ACHN (cell line): ENCODE data around the gene PPIL6.
"Not testable (repeated sequence)": the region's sequence is repeated elsewhere in the genome, so short reads cannot be mapped to it uniquely, and the experiment has no call there.

ENCODE experiments used
- DNase-seq: peaks from one replicate; pipeline ENCODE4 v3.0.0-alpha.2; 2015
- in situ Hi-C: cut with HindIII; loops from 2 replicates; pipeline ENCODE4 v1.10.0; 2017; ENCODE audit warnings: low sequenced_read_pairs, low pct_ligation_motif_present, low pct_unique_long_range_greater_than_20kb

Gene PPIL6

DNA sequence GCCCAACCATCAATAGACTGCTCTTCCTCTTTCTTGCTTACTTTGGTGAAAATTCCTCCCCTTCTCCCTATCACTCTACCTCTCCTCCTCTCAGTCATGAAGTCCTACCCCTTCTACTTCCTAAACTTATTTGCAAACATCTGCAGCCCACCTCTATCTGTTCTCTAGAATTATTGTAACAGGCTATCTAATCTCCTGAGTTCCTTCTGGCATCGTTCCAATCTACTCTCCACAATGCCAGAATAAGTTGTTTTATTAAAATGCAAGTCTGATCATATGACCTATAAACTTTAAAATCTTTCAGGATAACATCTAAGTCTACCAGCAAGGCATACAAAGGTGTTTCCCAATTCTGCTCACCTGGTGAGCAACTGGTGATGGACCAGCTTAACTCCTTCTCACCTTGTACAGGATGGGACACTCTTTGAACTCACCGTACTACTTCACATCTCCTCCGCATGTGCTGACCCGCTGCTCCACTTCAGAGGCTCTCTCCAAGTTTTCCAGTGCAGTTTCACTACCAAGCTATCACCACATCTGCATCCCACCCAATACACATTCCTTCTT lies 66.0 kb downstream of the PPIL6 start:
- in situ Hi-C loops: no loop called here
- no peak for DNase-seq

- in situ Hi-C loops: no loop called here
- DNase-seq: no peak
These were observed 66.7 kb downstream of the PPIL6 start for GRCh38 chr6:109373762-109374161.

GRCh38 chr6:109373331-109373730 lies 67.1 kb downstream of the PPIL6 start:
- in situ Hi-C loops: no loop called here
- DNase-seq: no peak

DNA sequence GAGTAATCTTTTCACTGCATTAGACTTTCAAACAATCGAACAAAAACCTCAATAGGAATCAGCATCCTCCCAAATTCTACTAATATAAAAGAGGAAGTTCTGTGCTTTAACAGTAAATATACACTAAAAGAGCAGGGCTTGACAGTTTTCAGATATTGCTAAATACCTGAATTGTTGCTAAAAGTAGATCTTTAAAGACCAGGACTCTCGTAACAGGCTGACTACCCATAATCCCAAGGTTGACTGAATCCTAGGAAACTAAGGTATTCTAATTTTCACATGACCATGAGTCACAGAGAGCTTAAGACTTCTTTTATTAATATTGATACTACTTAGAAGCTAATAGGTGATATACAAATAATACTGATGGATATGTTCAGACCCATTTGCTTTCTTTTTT lies 68.3 kb downstream of the PPIL6 start:
- no peak for DNase-seq
- in situ Hi-C loops: no loop called here

GRCh38 chr6:109370792-109371191 lies 69.6 kb downstream of the PPIL6 start:
- in situ Hi-C loops: no loop called here
- no peak for DNase-seq

DNA sequence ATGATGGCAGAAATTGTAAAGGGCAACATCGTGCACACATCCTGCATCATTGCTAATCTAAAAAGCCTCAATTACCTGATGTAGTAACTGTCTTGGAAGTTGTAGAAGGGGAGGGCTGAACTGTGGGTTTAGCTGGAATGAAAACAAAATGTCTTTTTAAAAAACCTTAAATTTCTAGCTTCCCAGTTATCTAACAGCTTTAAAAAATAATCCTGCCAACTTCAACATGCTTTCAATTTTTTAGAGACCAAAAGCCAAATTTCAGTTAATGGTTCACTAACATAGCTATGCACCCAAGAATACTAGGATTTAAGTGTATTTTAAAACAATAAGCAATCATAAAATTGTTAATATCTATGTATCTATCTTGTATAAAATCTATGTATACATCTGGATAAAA lies 70.1 kb downstream of the PPIL6 start:
- in situ Hi-C loops: no loop called here
- no peak for DNase-seq

DNA sequence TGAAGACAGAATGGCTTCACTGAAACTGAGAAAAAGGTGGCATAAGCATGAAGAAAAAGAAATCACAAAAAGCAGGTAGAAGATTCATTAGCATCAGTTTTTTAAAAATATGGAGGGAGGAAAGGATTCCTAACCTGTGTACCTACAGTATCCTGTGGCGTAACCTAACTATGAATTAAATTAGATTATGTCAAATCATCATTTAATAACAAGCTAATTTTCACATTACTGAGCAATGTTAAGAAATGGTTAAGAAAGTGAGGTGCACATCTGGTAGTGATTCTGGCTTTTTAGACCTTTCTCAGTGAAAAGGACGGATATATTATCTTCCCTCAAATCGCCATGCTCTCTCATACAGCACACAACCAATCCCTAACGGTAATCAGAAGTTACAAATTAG lies 70.7 kb downstream of the PPIL6 start:
- in situ Hi-C loops: no loop called here
- DNase-seq: no peak

- DNase-seq, in situ Hi-C loops: not testable (repeated sequence)
These were observed 75.9 kb downstream of the PPIL6 start for GRCh38 chr6:109364382-109365078.

- in situ Hi-C loops: no loop called here
These were observed 76.7 kb downstream of the PPIL6 start for GRCh38 chr6:109363753-109364152.

GRCh38 chr6:109362102-109362884 lies 78.1 kb downstream of the PPIL6 start:
- in situ Hi-C loops: no loop called here
- DNase-seq: no peak

More at GRCh38 chr6:109363753-109364152, 76.7 kb downstream of the PPIL6 start:
- DNase-seq: no peak

DNA sequence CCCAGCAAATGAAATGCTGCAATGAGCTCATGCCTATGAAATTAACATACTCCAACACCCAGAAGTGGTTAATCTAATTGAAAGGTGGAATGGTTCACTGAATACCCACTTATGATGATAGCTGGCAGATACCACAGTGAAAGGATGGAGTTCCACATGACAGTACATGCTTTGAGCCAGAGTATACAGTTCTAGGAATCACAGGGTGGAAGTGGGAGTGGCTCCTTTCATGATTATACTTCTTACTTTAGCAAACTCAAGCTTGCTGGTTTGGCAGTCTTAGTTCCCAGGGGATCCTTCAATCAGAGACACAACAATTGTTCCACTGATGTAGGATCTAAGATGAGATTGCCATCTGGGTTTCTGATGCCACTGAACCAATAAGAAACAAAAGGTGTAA lies 79.6 kb downstream of the PPIL6 start:
- in situ Hi-C loops: no loop called here
- DNase-seq: no peak

DNA sequence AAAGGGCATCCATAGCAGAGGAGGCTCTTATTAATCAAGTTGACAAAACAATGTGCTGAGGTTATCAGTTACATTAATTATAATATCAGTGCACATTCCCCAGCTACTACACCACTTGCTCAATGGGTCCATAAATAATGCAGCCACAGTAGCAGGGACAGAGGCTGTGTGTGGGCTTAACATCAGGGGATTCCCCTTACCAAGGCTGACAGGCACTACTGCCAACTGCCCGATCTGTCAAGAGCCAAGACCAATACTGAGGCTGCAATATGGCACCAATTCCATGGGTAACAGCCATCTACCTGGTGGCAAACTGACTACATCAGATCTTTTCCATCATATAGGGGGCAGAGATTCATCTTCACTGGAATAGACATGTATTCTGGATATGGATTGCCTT lies 80.1 kb downstream of the PPIL6 start:
- in situ Hi-C loops: no loop called here
- no peak for DNase-seq

GRCh38 chr6:109359248-109359647 lies 81.2 kb downstream of the PPIL6 start:
- in situ Hi-C loops: no loop called here
- no peak for DNase-seq

- no peak for DNase-seq
- in situ Hi-C loops: no loop called here
These were observed 82.2 kb downstream of the PPIL6 start for GRCh38 chr6:109358204-109358603.

DNA sequence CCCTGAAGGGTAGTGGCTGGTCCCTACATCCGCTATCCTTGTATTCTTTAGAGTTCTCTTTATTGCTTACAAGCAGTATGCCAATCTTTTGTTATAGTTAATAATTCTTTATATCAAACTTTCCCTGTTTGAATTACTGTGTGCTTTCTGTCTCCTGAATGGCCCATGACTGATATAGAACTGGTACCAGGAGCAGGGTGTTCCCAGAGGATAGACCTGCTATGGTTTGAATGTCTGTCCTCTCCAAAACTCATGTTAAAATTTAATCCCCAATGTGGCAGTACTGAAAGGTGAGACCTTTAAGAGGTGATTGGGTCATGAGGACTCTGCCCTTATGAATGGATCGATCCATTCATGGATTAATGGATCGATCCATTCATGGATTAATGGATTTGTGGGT lies 84.2 kb downstream of the PPIL6 start:
- DNase-seq: no peak
- in situ Hi-C loops: no loop called here

GRCh38 chr6:109351231-109352130 lies 88.9 kb downstream of the PPIL6 start:
- DNase-seq: no peak

DNA sequence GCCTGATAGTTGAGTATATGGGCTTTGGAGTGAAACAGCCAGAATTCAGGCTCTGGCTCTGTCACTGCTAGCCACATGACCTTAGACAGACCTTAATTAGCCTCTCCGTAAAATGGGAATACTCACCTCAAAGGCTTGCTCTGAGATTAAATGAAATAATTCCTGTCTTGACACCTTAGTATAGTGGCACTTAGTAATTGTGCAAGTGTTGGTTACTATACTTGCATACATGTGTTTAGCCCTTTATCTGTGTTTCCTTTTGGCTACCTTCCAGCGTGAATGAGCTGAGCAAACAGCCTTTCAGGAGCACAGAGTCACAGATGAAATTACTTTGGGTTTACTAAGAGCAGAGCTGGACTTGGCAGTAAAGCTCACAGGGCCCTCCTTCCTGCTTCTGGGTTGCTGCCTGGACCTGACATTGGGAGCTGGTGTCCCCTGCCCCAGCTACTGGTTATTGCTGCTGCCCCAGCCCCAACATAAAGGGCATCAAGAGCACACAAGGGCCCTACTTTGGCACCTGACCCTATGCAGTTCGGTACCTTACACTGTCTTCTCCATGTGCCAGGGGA lies 90.9 kb downstream of the PPIL6 start:
- no peak for DNase-seq
- in situ Hi-C loops: no loop called here

More at GRCh38 chr6:109351231-109352130, 88.9 kb downstream of the PPIL6 start:
- in situ Hi-C loops: no loop called here

GRCh38 chr6:109348226-109348625 lies 92.2 kb downstream of the PPIL6 start:
- DNase-seq: no peak
- in situ Hi-C loops: no loop called here
